HepG2 (cell line): ENCODE data around the gene FAM222A. TPM values are rescaled to one million over a fixed set of nuclear protein-coding genes. Genes with fewer than 3 reads are reported as not detected.

ENCODE experiments used
- ATAC-seq: fragments of 200-7000 bp; cut with Tn5 transposase; 3 replicates; pipeline ENCODE4 v1.9.1; 2020; ENCODE audit warnings: mild to moderate bottlenecking, moderate library complexity
- BruUV-seq: library from RNA; stranded (reverse); fragments of 400-500 nt; replicated peaks from 2 replicates; lab custom pipeline; 2021; lab: Mats Ljungman, UMichigan
- CTCF ChIA-PET: fragments of 300-600 bp; formaldehyde crosslinking; extraction: SDS; loops from one replicate; lab custom pipeline; 2021; ENCODE audit warnings: low total read pairs, inconsistent platforms, low intra/inter-chr PET ratio; lab: Yijun Ruan, JAX
- POLR2A ChIA-PET: fragments of 350-600 bp; sonication (Branson Sonifier 250); formaldehyde crosslinking; loops from one replicate; lab custom pipeline; 2020; ENCODE audit warnings: antibody characterized with exemption, inconsistent platforms; lab: Yijun Ruan, JAX
- DNase-seq: peaks from one replicate; pipeline ENCODE4 v3.0.0-alpha.2; 2015; ENCODE audit warnings: low spot score
- FAIRE-seq: peaks from 3 replicates; lab custom pipeline; 2011; peaks lifted over from hg19 to GRCh38; lab: Jason Lieb, UNC
- H2AFZ ChIP-seq: one replicate; pipeline ENCODE4 v1.6.1; 2011; ENCODE audit warnings: low read length, inconsistent platforms
- H3K27ac ChIP-seq: fragments of 300-600 bp; 3 replicates; pipeline ENCODE4 v1.8.0; 2011; ENCODE audit warnings: mixed run types, mild to moderate bottlenecking, mixed read lengths, low read length, inconsistent platforms; ENCODE audit not compliant: insufficient read depth; ENCODE audit errors: extremely low read length
- H3K27me3 ChIP-seq, 2 experiments: fragments of 200-600 bp in 1 of 2; 2 replicates in 1 of 2; 3 replicates in 1 of 2; pipeline versions ENCODE4 v1.6.0 to v1.8.0; 2011; ENCODE audit warnings: low read length in 2 of 2, mild to moderate bottlenecking in 2 of 2, moderate library complexity in 2 of 2, inconsistent platforms in 1 of 2; ENCODE audit not compliant: insufficient read depth in 2 of 2, control insufficient read depth in 1 of 2
- H3K36me3 ChIP-seq, 2 experiments: fragments of 200-600 bp in 1 of 2; replicated peaks in 1 of 2; 2 replicates in 1 of 2; 3 replicates in 1 of 2; pipeline versions ENCODE4 v1.5.1 to v1.8.0; 2011; ENCODE audit warnings: low read length in 2 of 2, inconsistent platforms in 1 of 2; ENCODE audit not compliant: insufficient read depth in 2 of 2, control insufficient read depth in 1 of 2
- H3K4me1 ChIP-seq: 2 replicates; pipeline ENCODE4 v1.5.1; 2012; ENCODE audit warnings: low read length, inconsistent platforms; ENCODE audit not compliant: insufficient read depth
- H3K4me2 ChIP-seq: 2 replicates; pipeline ENCODE4 v1.6.0; 2011; ENCODE audit warnings: low read depth, low read length, inconsistent platforms
- H3K4me3 ChIP-seq, 3 experiments: fragments of 200-600 bp in 1 of 3; sonication (generic), shearing (Covaris generic) in 1 of 3; replicated peaks in 1 of 3; 2 replicates each; pipeline ENCODE4 v1.5.1; 2011 to 2016; ENCODE audit warnings: low read length in 3 of 3, inconsistent platforms in 2 of 3, low read depth in 2 of 3, mild to moderate bottlenecking in 2 of 3, control low read depth in 1 of 3, mixed read lengths in 1 of 3; ENCODE audit not compliant: insufficient read depth in 1 of 3
- H3K79me2 ChIP-seq: one replicate; pipeline ENCODE4 v1.6.1; 2011; ENCODE audit warnings: low read length, inconsistent platforms; ENCODE audit not compliant: insufficient read depth
- H3K9ac ChIP-seq: 2 replicates; pipeline ENCODE4 v1.6.0; 2011; ENCODE audit warnings: mild to moderate bottlenecking, low read depth, low read length, inconsistent platforms; ENCODE audit not compliant: insufficient read depth
- H3K9me3 ChIP-seq: 2 replicates; pipeline ENCODE4 v1.5.1; 2012; ENCODE audit warnings: mild to moderate bottlenecking, low read length
- H4K20me1 ChIP-seq: 2 replicates; pipeline ENCODE4 v1.6.0; 2011; ENCODE audit warnings: inconsistent platforms, mild to moderate bottlenecking, low read length, moderate library complexity; ENCODE audit not compliant: insufficient read depth
- ARID2 ChIP-seq: sonication (generic); formaldehyde crosslinking; IDR thresholded peaks from 2 replicates; pipeline ENCODE4 v1.8.1; 2022; ENCODE audit warnings: mild to moderate bottlenecking, missing genetic modification reagents, borderline replicate concordance
- HMGA1 ChIP-seq: sonication (generic); formaldehyde crosslinking; conservative IDR thresholded peaks from 2 replicates; pipeline ENCODE4 v1.4.0; 2020; ENCODE audit warnings: missing genetic modification reagents
- HNRNPUL1 ChIP-seq: fragments of 200-400 bp; formaldehyde crosslinking; IDR thresholded peaks from 2 replicates; pipeline ENCODE4 v1.6.1; 2017; ENCODE audit warnings: low read depth, mild to moderate bottlenecking, low read length, moderate library complexity
- MTA3 ChIP-seq: sonication (generic); formaldehyde crosslinking; IDR thresholded peaks from 2 replicates; pipeline ENCODE4 v1.4.0; 2020; ENCODE audit warnings: missing genetic modification reagents
- MXI1 ChIP-seq: IDR thresholded peaks from 3 replicates; pipeline ENCODE4 v1.6.1; 2012; ENCODE audit warnings: low read depth, low read length, inconsistent platforms, borderline replicate concordance
- SNRNP70 ChIP-seq: fragments of 200-400 bp; formaldehyde crosslinking; IDR thresholded peaks from 2 replicates; pipeline ENCODE4 v1.6.1; 2017; ENCODE audit warnings: mild to moderate bottlenecking, low read depth, low read length, moderate library complexity
- TARDBP ChIP-seq: sonication (generic); formaldehyde crosslinking; IDR thresholded peaks from 2 replicates; pipeline ENCODE4 v1.8.0; 2022; ENCODE audit warnings: mild to moderate bottlenecking, missing genetic modification reagents
- ZNF251 ChIP-seq: sonication (generic); formaldehyde crosslinking; IDR thresholded peaks from 2 replicates; pipeline ENCODE4 v1.9.0; 2021; ENCODE audit warnings: mild to moderate bottlenecking, missing genetic modification reagents
- ZNF501 ChIP-seq: sonication (generic); formaldehyde crosslinking; IDR thresholded peaks from 2 replicates; pipeline ENCODE4 v1.5.1; 2020; ENCODE audit warnings: mild to moderate bottlenecking, moderate library complexity, missing genetic modification reagents
- ZNF589 ChIP-seq: sonication (generic); formaldehyde crosslinking; conservative IDR thresholded peaks from 2 replicates; pipeline ENCODE4 v1.8.0; 2022; ENCODE audit warnings: mild to moderate bottlenecking, moderate library complexity, missing genetic modification reagents
- ZNF629 ChIP-seq: sonication (generic); formaldehyde crosslinking; conservative IDR thresholded peaks from 2 replicates; pipeline ENCODE4 v1.5.0; 2020; ENCODE audit warnings: missing genetic modification reagents
- ZNF704 ChIP-seq: sonication (generic); formaldehyde crosslinking; IDR thresholded peaks from 2 replicates; pipeline ENCODE4 v1.8.1; 2023; ENCODE audit warnings: mild to moderate bottlenecking, inconsistent platforms, moderate library complexity, missing genetic modification reagents, borderline replicate concordance
- ZNF766 ChIP-seq: sonication (generic); formaldehyde crosslinking; IDR thresholded peaks from 2 replicates; pipeline ENCODE4 v1.5.0; 2020; ENCODE audit warnings: missing genetic modification reagents, borderline replicate concordance
- ZNF768 ChIP-seq: sonication (generic); formaldehyde crosslinking; IDR thresholded peaks from 2 replicates; pipeline ENCODE4 v1.4.0; 2020; ENCODE audit warnings: missing genetic modification reagents
- ZNF879 ChIP-seq: sonication (generic); formaldehyde crosslinking; IDR thresholded peaks from 2 replicates; pipeline ENCODE4 v1.8.1; 2023; ENCODE audit warnings: missing genetic modification reagents
- WGBS: methylation state at CpG from one replicate; pipeline ENCODE4 v1.1.6; 2017; ENCODE audit warnings: low lambda C conversion rate; 5-methylcytosine and 5-hydroxymethylcytosine counted together
- in situ Hi-C: cut with HindIII; loops from 2 replicates; pipeline ENCODE4 v1.10.0; 2017; ENCODE audit warnings: low pct_unique_long_range_greater_than_20kb; ENCODE audit not compliant: extremely low pct_ligation_motif_present
- intact Hi-C: fragments of 100-400 bp; cut with micrococcal nuclease; formaldehyde crosslinking; loops from one replicate; pipeline ENCODE4 v1.10.0; 2022; ENCODE audit not compliant: unreplicated experiment
- polyA plus RNA-seq, 8 experiments: library from polyadenylated mRNA; depleted of rRNA in 3 of 8; stranded (reverse) in 7 of 8; unstranded in 1 of 8; fragments of >200 nt; fragmentation: Illumina TruSeq in 4 of 8; extraction: Trizol in 4 of 8; gene quantifications; 2 replicates each; pipeline versions ENCODE4 v1.2.1 to v1.2.3, GENCODE V29; 2011 to 2016; ENCODE audit warnings: low read depth in 4 of 8, missing spikeins in 1 of 8, mixed read lengths in 1 of 8; ENCODE audit not compliant: insufficient read depth in 1 of 8
- total RNA-seq, 5 experiments: library from RNA; depleted of rRNA; stranded (reverse); fragments of >200 nt; fragmentation: Illumina TruSeq; extraction: Trizol; gene quantifications; 2 replicates each; pipeline ENCODE4 v1.2.3, GENCODE V29; 2016; ENCODE audit warnings: low read depth in 1 of 5
- TF ChIP-seq, protein P1 (sequence below): sonication (generic); formaldehyde crosslinking; IDR thresholded peaks from 2 replicates; pipeline ENCODE4 v1.8.1; 2022; ENCODE audit warnings: mild to moderate bottlenecking, missing genetic modification reagents
- TF ChIP-seq, protein P2 (sequence below): IDR thresholded peaks from 2 replicates; pipeline ENCODE4 v1.6.1; 2018; ENCODE audit warnings: missing genetic modification reagents, mild to moderate bottlenecking, missing compliant biosample characterization
- TF ChIP-seq, protein P3 (sequence below): sonication (generic); formaldehyde crosslinking; IDR thresholded peaks from 2 replicates; pipeline ENCODE4 v1.5.0; 2020; ENCODE audit warnings: mild to moderate bottlenecking, missing genetic modification reagents

The FAM222A gene
- total and polyA plus RNA-seq, 2 of the 13 experiments (the other 11 are each of a cell fraction or from before 2014, with no cell fraction given): 2.7 to 9.6 TPM

- no peak for DNase-seq
- Histone ChIP-seq H3K9me3 (no peaks in the 10 kb centered on the region), H3K36me3 (peaks cover 1 to 8% of the 10 kb centered on the region in 2 experiments; a peak in 1 of 5 replicates), H3K4me1 (peaks cover 51% of the 10 kb centered on the region), H3K9ac (no peak overlapping the region; the same call in 1 of the 2 replicates), H3K27ac (no peak overlapping the region), H2AFZ (no peak overlapping the region), H3K4me2 (peak overlapping the region; percentile 98), H3K4me3 (peak overlapping the region; percentile 24 to 65 (median 33)), H4K20me1 (no peaks in the 10 kb centered on the region), H3K27me3 (no peaks in the 10 kb centered on the region), H3K79me2 (no peaks in the 10 kb centered on the region)
- no peak for FAIRE-seq
- intact Hi-C loops (no loop called here), in situ Hi-C loops (loop anchor here (5.0 kb wide), 2 partner anchors 60 to 175 kb away; partner anchors contain the start of gene FAM222A)
- ChIA-PET CTCF (interaction anchor here (4.0 kb wide), 1 partner anchor 254 kb away, joined by 29 read pairs; no protein-coding TSS in a partner anchor), POLR2A (interaction anchor here (0.9 to 3.6 kb wide), 8 partner anchors 8 to 232 kb away, joined by 3 to 26 read pairs (median 3); partner anchors contain the start of genes FAM222A, MMAB and MVK)
- peak; percentile 44 for ATAC-seq
- TSS peak; percentile 22 for BruUV-seq
- 39% methylated on average over 11 of the region's 12 CpGs for WGBS
- TF ChIP-seq ZNF768 (CRISPR knock-in tag): peak; percentile 56
- TF ChIP-seq HNRNPUL1: no peak
- TF ChIP-seq ZNF879: no peak
- no peak for TF ChIP-seq ZNF589 (CRISPR knock-in tag)
- no peak for TF ChIP-seq MTA3
- 0 out of 2 replicates have a peak, but pooled peaks have one; percentile 55 for TF ChIP-seq TARDBP
- TF ChIP-seq, protein P1, sequence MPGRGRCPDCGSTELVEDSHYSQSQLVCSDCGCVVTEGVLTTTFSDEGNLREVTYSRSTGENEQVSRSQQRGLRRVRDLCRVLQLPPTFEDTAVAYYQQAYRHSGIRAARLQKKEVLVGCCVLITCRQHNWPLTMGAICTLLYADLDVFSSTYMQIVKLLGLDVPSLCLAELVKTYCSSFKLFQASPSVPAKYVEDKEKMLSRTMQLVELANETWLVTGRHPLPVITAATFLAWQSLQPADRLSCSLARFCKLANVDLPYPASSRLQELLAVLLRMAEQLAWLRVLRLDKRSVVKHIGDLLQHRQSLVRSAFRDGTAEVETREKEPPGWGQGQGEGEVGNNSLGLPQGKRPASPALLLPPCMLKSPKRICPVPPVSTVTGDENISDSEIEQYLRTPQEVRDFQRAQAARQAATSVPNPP: 0 out of 2 replicates have a peak, but pooled peaks have one; percentile 48
- TF ChIP-seq MXI1: no peak
- peak; percentile 52; the same call in 1 of the 2 replicates for TF ChIP-seq ZNF629 (CRISPR knock-in tag)
- TF ChIP-seq ZNF766: no peak
- 0 out of 2 replicates have a peak, but pooled peaks have one; percentile 35 for TF ChIP-seq ZNF251 (CRISPR knock-in tag)
- no peak for TF ChIP-seq ZNF704 (CRISPR knock-in tag)
- TF ChIP-seq SNRNP70: no peak
- no peak for TF ChIP-seq ARID2 (CRISPR knock-in tag)
- 0 out of 2 replicates have a peak, but pooled peaks have one; percentile 4 for TF ChIP-seq ZNF501 (CRISPR knock-in tag)
- TF ChIP-seq, protein P2, sequence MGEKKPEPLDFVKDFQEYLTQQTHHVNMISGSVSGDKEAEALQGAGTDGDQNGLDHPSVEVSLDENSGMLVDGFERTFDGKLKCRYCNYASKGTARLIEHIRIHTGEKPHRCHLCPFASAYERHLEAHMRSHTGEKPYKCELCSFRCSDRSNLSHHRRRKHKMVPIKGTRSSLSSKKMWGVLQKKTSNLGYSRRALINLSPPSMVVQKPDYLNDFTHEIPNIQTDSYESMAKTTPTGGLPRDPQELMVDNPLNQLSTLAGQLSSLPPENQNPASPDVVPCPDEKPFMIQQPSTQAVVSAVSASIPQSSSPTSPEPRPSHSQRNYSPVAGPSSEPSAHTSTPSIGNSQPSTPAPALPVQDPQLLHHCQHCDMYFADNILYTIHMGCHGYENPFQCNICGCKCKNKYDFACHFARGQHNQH (CRISPR knock-in tag): no peak
- TF ChIP-seq, protein P3, sequence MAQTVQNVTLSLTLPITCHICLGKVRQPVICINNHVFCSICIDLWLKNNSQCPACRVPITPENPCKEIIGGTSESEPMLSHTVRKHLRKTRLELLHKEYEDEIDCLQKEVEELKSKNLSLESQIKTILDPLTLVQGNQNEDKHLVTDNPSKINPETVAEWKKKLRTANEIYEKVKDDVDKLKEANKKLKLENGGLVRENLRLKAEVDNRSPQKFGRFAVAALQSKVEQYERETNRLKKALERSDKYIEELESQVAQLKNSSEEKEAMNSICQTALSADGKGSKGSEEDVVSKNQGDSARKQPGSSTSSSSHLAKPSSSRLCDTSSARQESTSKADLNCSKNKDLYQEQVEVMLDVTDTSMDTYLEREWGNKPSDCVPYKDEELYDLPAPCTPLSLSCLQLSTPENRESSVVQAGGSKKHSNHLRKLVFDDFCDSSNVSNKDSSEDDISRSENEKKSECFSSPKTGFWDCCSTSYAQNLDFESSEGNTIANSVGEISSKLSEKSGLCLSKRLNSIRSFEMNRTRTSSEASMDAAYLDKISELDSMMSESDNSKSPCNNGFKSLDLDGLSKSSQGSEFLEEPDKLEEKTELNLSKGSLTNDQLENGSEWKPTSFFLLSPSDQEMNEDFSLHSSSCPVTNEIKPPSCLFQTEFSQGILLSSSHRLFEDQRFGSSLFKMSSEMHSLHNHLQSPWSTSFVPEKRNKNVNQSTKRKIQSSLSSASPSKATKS: peak; percentile 14; the same call in 1 of the 2 replicates
- TF ChIP-seq HMGA1 (CRISPR knock-in tag): no peak
These were observed 59.1 kb downstream of the FAM222A start for GRCh38 chr12:109772622-109773321.
